Measurements from ENCODE around the gene NAALADL2.

The NAALADL2 gene

DNA sequence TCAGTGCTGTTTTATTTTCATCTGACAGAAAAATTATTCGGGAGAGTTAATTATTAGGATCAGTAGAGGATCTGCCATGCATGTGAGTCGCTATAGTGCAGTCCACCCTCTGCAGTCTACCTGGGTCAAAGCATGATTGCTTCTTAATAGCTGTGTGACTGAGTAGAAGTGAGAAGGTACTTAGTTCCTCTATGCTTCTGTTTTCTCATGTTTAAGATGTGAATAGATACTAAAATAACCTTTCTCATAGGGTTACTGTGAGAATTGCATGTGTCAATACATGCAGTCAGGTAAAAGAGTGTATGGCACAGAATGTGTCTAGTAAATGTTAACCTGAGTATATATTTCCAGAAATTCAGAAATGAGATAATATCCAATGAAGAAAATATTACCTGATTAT is 435.7 kb downstream of the NAALADL2 start:
- Histone ChIP-seq H3K4me3 (IDR thresholded peaks at IDR 0.05; ENCODE audit: insufficient read depth, low read depth, low read length) (no peak overlapping the region), H3K4me2 (no peak overlapping the region), H4K20me1 (ENCODE audit: insufficient read depth) (no peaks in the 10 kb centered on the region), H3K27me3 (ENCODE audit: insufficient read depth, low read depth) (no peaks in the 10 kb centered on the region), H3K9ac (no peak overlapping the region), H3K36me3 (ENCODE audit: insufficient read depth) (no peaks in the 10 kb centered on the region), H3K27ac (no peak overlapping the region), H3K79me2 (ENCODE audit: insufficient read depth, low read depth) (no peaks in the 10 kb centered on the region), H2AFZ (ENCODE audit: low read depth) (no peak overlapping the region), H3K4me1 (ENCODE audit: low read depth, poor library complexity, severe bottlenecking) (no peaks in the 10 kb centered on the region)
- TF ChIP-seq, protein P1, sequence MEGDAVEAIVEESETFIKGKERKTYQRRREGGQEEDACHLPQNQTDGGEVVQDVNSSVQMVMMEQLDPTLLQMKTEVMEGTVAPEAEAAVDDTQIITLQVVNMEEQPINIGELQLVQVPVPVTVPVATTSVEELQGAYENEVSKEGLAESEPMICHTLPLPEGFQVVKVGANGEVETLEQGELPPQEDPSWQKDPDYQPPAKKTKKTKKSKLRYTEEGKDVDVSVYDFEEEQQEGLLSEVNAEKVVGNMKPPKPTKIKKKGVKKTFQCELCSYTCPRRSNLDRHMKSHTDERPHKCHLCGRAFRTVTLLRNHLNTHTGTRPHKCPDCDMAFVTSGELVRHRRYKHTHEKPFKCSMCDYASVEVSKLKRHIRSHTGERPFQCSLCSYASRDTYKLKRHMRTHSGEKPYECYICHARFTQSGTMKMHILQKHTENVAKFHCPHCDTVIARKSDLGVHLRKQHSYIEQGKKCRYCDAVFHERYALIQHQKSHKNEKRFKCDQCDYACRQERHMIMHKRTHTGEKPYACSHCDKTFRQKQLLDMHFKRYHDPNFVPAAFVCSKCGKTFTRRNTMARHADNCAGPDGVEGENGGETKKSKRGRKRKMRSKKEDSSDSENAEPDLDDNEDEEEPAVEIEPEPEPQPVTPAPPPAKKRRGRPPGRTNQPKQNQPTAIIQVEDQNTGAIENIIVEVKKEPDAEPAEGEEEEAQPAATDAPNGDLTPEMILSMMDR (conservative IDR thresholded peaks at IDR 0.05; ENCODE audit: low read depth, low read length): no peak

DNA sequence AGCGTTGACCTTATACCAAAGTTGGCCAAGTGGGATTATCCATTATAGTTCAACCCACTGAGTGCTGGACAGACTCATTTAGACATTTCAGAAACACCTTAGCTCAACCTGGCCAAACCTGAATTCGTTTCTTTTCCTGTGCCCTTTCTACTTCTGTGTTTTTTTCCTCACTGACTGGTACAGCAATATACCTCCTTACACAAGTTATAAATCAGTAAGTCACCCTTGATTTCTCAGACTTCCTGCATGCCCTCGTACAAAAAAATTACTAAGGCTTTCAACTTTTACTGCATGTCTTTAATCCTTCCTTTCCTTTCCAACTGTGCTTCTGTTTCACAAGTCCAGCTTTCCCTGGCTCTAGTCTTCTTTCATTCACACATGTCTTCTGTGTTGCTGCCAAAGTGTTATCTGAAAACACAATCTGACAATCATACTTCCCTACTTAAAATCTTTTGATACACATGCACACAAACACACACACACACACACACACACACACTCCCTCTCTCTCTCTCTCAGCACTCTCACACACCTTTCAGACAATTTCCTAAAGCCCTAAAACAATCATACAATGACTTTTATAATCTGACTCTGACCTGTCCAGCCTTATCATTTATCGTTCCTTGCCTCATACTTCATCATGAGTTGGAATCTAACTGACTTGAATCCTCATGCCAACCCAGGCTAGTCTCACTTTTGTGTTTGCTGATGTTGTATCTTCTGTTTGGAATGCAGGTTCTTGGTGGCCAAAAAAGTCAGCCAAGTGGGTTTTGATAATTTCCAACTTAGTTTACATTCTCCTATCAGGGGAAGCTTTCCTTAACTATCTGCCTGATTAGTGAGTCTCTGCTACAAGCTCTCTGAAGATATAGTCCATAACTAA is 436.4 kb downstream of the NAALADL2 start:
- H3K36me3 ChIP-seq (ENCODE audit: insufficient read depth): no peaks in the 10 kb centered on the region
- TF ChIP-seq, protein P1 (conservative IDR thresholded peaks at IDR 0.05; ENCODE audit: low read depth, low read length): no peak
- no peak overlapping the region for H3K4me2 ChIP-seq
- H3K27ac ChIP-seq: no peak overlapping the region
- no peak overlapping the region for H3K9ac ChIP-seq
- no peaks in the 10 kb centered on the region for H3K27me3 ChIP-seq (ENCODE audit: insufficient read depth, low read depth)
- H4K20me1 ChIP-seq (ENCODE audit: insufficient read depth): no peaks in the 10 kb centered on the region
- no peak overlapping the region for H2AFZ ChIP-seq (ENCODE audit: low read depth)
- no peak overlapping the region for H3K4me3 ChIP-seq (IDR thresholded peaks at IDR 0.05; ENCODE audit: insufficient read depth, low read depth, low read length)
- no peaks in the 10 kb centered on the region for H3K79me2 ChIP-seq (ENCODE audit: insufficient read depth, low read depth)
- H3K4me1 ChIP-seq (ENCODE audit: low read depth, poor library complexity, severe bottlenecking): no peaks in the 10 kb centered on the region

DNA sequence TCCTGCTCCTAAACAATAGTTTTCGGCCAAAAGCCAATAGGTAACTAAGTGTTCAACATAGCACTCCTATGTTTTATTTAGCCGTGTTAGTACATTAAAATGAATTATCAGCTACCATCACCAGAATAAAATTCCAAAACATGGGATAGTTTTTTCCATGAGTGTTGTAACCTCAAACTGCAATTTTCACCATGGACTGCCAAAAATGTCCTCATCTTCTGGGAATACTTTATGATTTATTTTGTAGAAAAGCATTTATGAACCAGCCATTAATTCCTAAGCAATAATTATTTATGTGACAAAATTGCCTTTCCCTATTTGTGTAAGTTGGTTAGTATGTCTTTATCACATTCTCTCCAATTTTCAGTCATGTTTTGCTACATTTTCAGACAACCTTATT is 438.1 kb downstream of the NAALADL2 start:
- no peak overlapping the region for H2AFZ ChIP-seq (ENCODE audit: low read depth)
- TF ChIP-seq, protein P1 (conservative IDR thresholded peaks at IDR 0.05; ENCODE audit: low read depth, low read length): no peak
- no peaks in the 10 kb centered on the region for H4K20me1 ChIP-seq (ENCODE audit: insufficient read depth)
- H3K27ac ChIP-seq: no peak overlapping the region
- no peak overlapping the region for H3K4me3 ChIP-seq (IDR thresholded peaks at IDR 0.05; ENCODE audit: insufficient read depth, low read depth, low read length)
- H3K36me3 ChIP-seq (ENCODE audit: insufficient read depth): no peaks in the 10 kb centered on the region
- H3K4me2 ChIP-seq: no peak overlapping the region
- H3K9ac ChIP-seq: no peak overlapping the region
- H3K27me3 ChIP-seq (ENCODE audit: insufficient read depth, low read depth): no peaks in the 10 kb centered on the region
- no peaks in the 10 kb centered on the region for H3K4me1 ChIP-seq (ENCODE audit: low read depth, poor library complexity, severe bottlenecking)
- no peaks in the 10 kb centered on the region for H3K79me2 ChIP-seq (ENCODE audit: insufficient read depth, low read depth)

DNA sequence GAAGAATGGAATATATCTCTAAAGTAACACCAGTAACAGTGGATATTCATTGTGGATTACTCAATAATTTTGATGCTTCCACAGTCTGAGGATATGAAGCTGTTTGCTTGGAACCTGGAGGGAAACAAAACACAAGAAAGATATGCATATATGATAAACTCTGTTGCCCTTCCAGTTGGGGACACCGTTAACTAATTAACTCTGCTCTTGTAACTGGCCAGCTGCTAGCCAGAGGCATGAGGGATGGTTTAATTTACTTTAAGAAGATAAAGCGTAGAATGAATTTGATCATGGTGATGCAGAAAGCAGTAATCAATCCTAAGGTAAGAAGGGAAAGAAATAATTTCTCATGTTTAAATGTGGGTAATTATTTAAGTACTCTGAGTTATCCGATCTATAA is 442.6 kb downstream of the NAALADL2 start:
- Histone ChIP-seq H2AFZ (ENCODE audit: low read depth) (no peak overlapping the region), H3K4me2 (no peak overlapping the region), H3K4me3 (IDR thresholded peaks at IDR 0.05; ENCODE audit: insufficient read depth, low read depth, low read length) (no peak overlapping the region), H3K79me2 (ENCODE audit: insufficient read depth, low read depth) (no peaks in the 10 kb centered on the region), H3K4me1 (ENCODE audit: low read depth, poor library complexity, severe bottlenecking) (no peaks in the 10 kb centered on the region), H3K27me3 (ENCODE audit: insufficient read depth, low read depth) (no peaks in the 10 kb centered on the region), H3K9ac (no peak overlapping the region), H4K20me1 (ENCODE audit: insufficient read depth) (no peaks in the 10 kb centered on the region), H3K36me3 (ENCODE audit: insufficient read depth) (no peaks in the 10 kb centered on the region), H3K27ac (no peak overlapping the region)
- TF ChIP-seq, protein P1 (conservative IDR thresholded peaks at IDR 0.05; ENCODE audit: low read depth, low read length): no peak
